H9 (cell line): ENCODE measurements around the gene ACADM. TPM values are rescaled to one million over a fixed set of nuclear protein-coding genes. Genes with fewer than 3 reads are reported as not detected.

Source experiments
- DNase-seq: peaks from one replicate; pipeline ENCODE4 v3.0.0-alpha.2; 2017
- H2AFZ ChIP-seq: one replicate; pipeline ENCODE4 v1.6.1; 2013; ENCODE audit warnings: mild to moderate bottlenecking, low read length, control low read depth, moderate library complexity
- H2AK5ac ChIP-seq: 2 replicates; pipeline ENCODE4 v1.6.1; 2013; ENCODE audit warnings: low read length, control low read depth, mixed read lengths; ENCODE audit not compliant: insufficient read length
- H2BK120ac ChIP-seq: one replicate; pipeline ENCODE4 v1.6.1; 2013; ENCODE audit warnings: low read depth, mild to moderate bottlenecking, low read length, control low read depth, inconsistent platforms; ENCODE audit not compliant: poor library complexity, severe bottlenecking
- H2BK12ac ChIP-seq: 2 replicates; pipeline ENCODE4 v1.6.1; 2013; ENCODE audit warnings: low read length, control low read depth, mixed read lengths, low read depth; ENCODE audit not compliant: insufficient read length
- H2BK15ac ChIP-seq: 2 replicates; pipeline ENCODE4 v1.6.1; 2013; ENCODE audit warnings: low read depth, low read length, control low read depth
- H2BK20ac ChIP-seq: one replicate; pipeline ENCODE4 v1.6.1; 2013; ENCODE audit warnings: low read depth, mild to moderate bottlenecking, low read length, control low read depth, inconsistent platforms; ENCODE audit not compliant: poor library complexity, severe bottlenecking
- H2BK5ac ChIP-seq: 2 replicates; pipeline ENCODE4 v1.6.1; 2013; ENCODE audit warnings: low read length, control low read depth, mixed read lengths; ENCODE audit not compliant: insufficient read length
- H3K14ac ChIP-seq: 2 replicates; pipeline ENCODE4 v1.6.1; 2013; ENCODE audit warnings: low read length, control low read depth; ENCODE audit not compliant: insufficient read depth
- H3K18ac ChIP-seq: 2 replicates; pipeline ENCODE4 v1.6.1; 2013; ENCODE audit warnings: low read depth, mild to moderate bottlenecking, mixed read lengths, low read length, control low read depth; ENCODE audit not compliant: insufficient read length
- H3K23ac ChIP-seq: 2 replicates; pipeline ENCODE4 v1.6.1; 2013; ENCODE audit warnings: low read length, control low read depth, mixed read lengths, low read depth; ENCODE audit not compliant: insufficient read length
- H3K23me2 ChIP-seq: 2 replicates; pipeline ENCODE4 v1.6.1; 2013; ENCODE audit warnings: low read depth, mild to moderate bottlenecking, mixed read lengths, low read length, control low read depth; ENCODE audit not compliant: insufficient read length, poor library complexity, severe bottlenecking
- H3K27ac ChIP-seq: 2 replicates; pipeline ENCODE4 v1.5.1; 2013; ENCODE audit warnings: low read length, control low read depth, mixed read lengths, low read depth; ENCODE audit not compliant: insufficient read length
- H3K27me3 ChIP-seq: 2 replicates; pipeline ENCODE4 v1.6.1; 2013; ENCODE audit warnings: low read length, control low read depth, inconsistent platforms; ENCODE audit not compliant: insufficient read depth
- H3K4ac ChIP-seq: 2 replicates; pipeline ENCODE4 v1.6.1; 2013; ENCODE audit warnings: low read depth, mild to moderate bottlenecking, control low read depth, inconsistent platforms, low read length, moderate library complexity
- H3K4me1 ChIP-seq: 2 replicates; pipeline ENCODE4 v1.6.1; 2013; ENCODE audit warnings: low read length, control low read depth, inconsistent platforms; ENCODE audit not compliant: insufficient read depth
- H3K4me2 ChIP-seq: 2 replicates; pipeline ENCODE4 v1.6.1; 2013; ENCODE audit warnings: low read length, control low read depth, mixed read lengths; ENCODE audit not compliant: insufficient read length, insufficient read depth
- H3K56ac ChIP-seq: 2 replicates; pipeline ENCODE4 v1.6.1; 2013; ENCODE audit warnings: low read depth, mild to moderate bottlenecking, mixed read lengths, low read length, control low read depth; ENCODE audit not compliant: insufficient read length
- H3K79me1 ChIP-seq: 2 replicates; pipeline ENCODE4 v1.6.1; 2013; ENCODE audit warnings: low read depth, mild to moderate bottlenecking, moderate library complexity, low read length, control low read depth, inconsistent platforms; ENCODE audit not compliant: insufficient read depth, poor library complexity, severe bottlenecking
- H3K79me2 ChIP-seq: 2 replicates; pipeline ENCODE4 v1.6.1; 2013; ENCODE audit warnings: low read length, control low read depth, inconsistent platforms; ENCODE audit not compliant: insufficient read depth
- H3K9ac ChIP-seq: 2 replicates; pipeline ENCODE4 v1.6.1; 2013; ENCODE audit warnings: low read length, control low read depth, mixed read lengths; ENCODE audit not compliant: insufficient read length; ENCODE audit errors: extremely low read depth
- H3K9me3 ChIP-seq: one replicate; pipeline ENCODE4 v1.6.1; 2013; ENCODE audit warnings: low read depth, low read length, inconsistent platforms; ENCODE audit not compliant: control insufficient read depth
- H3T11ph ChIP-seq: one replicate; pipeline ENCODE4 v1.6.1; 2013; ENCODE audit warnings: mild to moderate bottlenecking, low read length, control low read depth, inconsistent platforms
- H4K20me1 ChIP-seq: one replicate; pipeline ENCODE4 v1.6.1; 2013; ENCODE audit not compliant: control insufficient read depth, insufficient read length, insufficient read depth
- H4K5ac ChIP-seq: 2 replicates; pipeline ENCODE4 v1.6.1; 2013; ENCODE audit warnings: low read depth, mild to moderate bottlenecking, mixed read lengths, low read length, control low read depth; ENCODE audit not compliant: insufficient read length
- H4K8ac ChIP-seq: replicated peaks from 2 replicates; pipeline ENCODE4 v1.6.1; 2013; ENCODE audit warnings: low read length, control low read depth, mixed read lengths, low read depth; ENCODE audit not compliant: insufficient read length
- H4K91ac ChIP-seq: 2 replicates; pipeline ENCODE4 v1.6.1; 2013; ENCODE audit warnings: low read depth, mild to moderate bottlenecking, moderate library complexity, mixed read lengths, low read length, control low read depth; ENCODE audit not compliant: insufficient read length
- H3K27ac Mint-ChIP-seq, 3 experiments: 2 replicates in 2 of 3; 3 replicates in 1 of 3; pipeline ENCODE4 v1.8.0; 2020 to 2021; ENCODE audit warnings: mixed read lengths in 3 of 3, mild to moderate bottlenecking in 1 of 3, moderate library complexity in 1 of 3
- H3K27me3 Mint-ChIP-seq: 2 replicates; pipeline ENCODE4 v1.8.0; 2021; ENCODE audit warnings: low read depth, mild to moderate bottlenecking, moderate library complexity, mixed read lengths
- H3K36me3 Mint-ChIP-seq, 3 experiments: 2 replicates in 2 of 3; 3 replicates in 1 of 3; pipeline ENCODE4 v1.8.0; 2020 to 2021; ENCODE audit warnings: low read depth in 3 of 3, mixed read lengths in 3 of 3; ENCODE audit not compliant: insufficient read depth in 1 of 3
- H3K4me1 Mint-ChIP-seq, 2 experiments: 2 replicates each; pipeline ENCODE4 v1.8.0; 2020; ENCODE audit warnings: mixed read lengths in 2 of 2
- H3K4me3 Mint-ChIP-seq, 2 experiments: 2 replicates in 1 of 2; 3 replicates in 1 of 2; pipeline ENCODE4 v1.8.0; 2020 to 2021; ENCODE audit warnings: mild to moderate bottlenecking in 2 of 2, mixed read lengths in 2 of 2, moderate library complexity in 1 of 2
- H3K9me3 Mint-ChIP-seq, 2 experiments: 2 replicates in 1 of 2; 3 replicates in 1 of 2; pipeline ENCODE4 v1.8.0; 2020; ENCODE audit warnings: mild to moderate bottlenecking in 2 of 2, mixed read lengths in 2 of 2, moderate library complexity in 1 of 2
- CTCF ChIP-seq: fragments of 200-600 bp; sonication (generic); conservative IDR thresholded peaks from 3 replicates; pipeline ENCODE4 v1.8.0; 2021; ENCODE audit warnings: antibody characterized with exemption, mild to moderate bottlenecking
- WGBS: extraction: QIAGEN DNeasy Blood & Tissue Kit; methylation state at CpG from one replicate; pipeline ENCODE4 v1.1.7; 2013; ENCODE audit warnings: missing lambda C conversion rate, low lambda C conversion rate, mixed read lengths; ENCODE audit not compliant: insufficient read length; ENCODE audit errors: extremely low coverage; 5-methylcytosine and 5-hydroxymethylcytosine counted together
- total RNA-seq: library from RNA; stranded (reverse); gene quantifications from 2 replicates; pipeline ENCODE4 v1.2.1, GENCODE V29; 2021

The ACADM gene
- total RNA-seq, 1 experiment from 2014 or later, result 51.3 TPM

GRCh38 chr1:75786901-75787493 is 62.5 kb downstream of the ACADM start:
- no peaks in the 10 kb centered on the region for H3K79me1 ChIP-seq
- Mint-ChIP-seq H3K36me3 (peaks cover 50 to 60% (median 56%) of the 10 kb centered on the region in 3 experiments), H3K4me1 (peaks cover 33 to 40% of the 10 kb centered on the region in 2 experiments), H3K27ac (peak overlapping the region; percentile 79 to 99 (median 98); a peak in 6 of 7 replicates), H3K9me3 (no peaks in the 10 kb centered on the region), H3K27me3 (peaks cover 3% of the 10 kb centered on the region; the same call in 1 of the 2 replicates), H3K4me3 (peak overlapping the region; percentile 98 to 99)
- H2BK20ac ChIP-seq, result no peak overlapping the region
- H3K27ac ChIP-seq, result no peak overlapping the region
- H3K4ac ChIP-seq, result no peak overlapping the region
- peaks cover 10% of the 10 kb centered on the region for H3K23me2 ChIP-seq
- no peak overlapping the region for H3K23ac ChIP-seq
- H3T11ph ChIP-seq, result no peak overlapping the region
- no peak overlapping the region for H4K8ac ChIP-seq
- H2BK15ac ChIP-seq, result no peak overlapping the region
- H3K18ac ChIP-seq, result no peak overlapping the region
- H3K56ac ChIP-seq, result no peak overlapping the region
- H3K27me3 ChIP-seq, result no peaks in the 10 kb centered on the region
- no peak overlapping the region for H2BK120ac ChIP-seq
- no peaks in the 10 kb centered on the region for H3K9me3 ChIP-seq
- peaks cover 28% of the 10 kb centered on the region; the same call in 1 of the 2 replicates for H3K79me2 ChIP-seq
- no peaks in the 10 kb centered on the region for H4K20me1 ChIP-seq
- no peak overlapping the region for H4K91ac ChIP-seq
- no peak overlapping the region for H2AFZ ChIP-seq
- H3K14ac ChIP-seq, result no peak overlapping the region
- peak overlapping the region; percentile 63 for H3K4me2 ChIP-seq
- no CpG with 5 or more reads among the region's 10 CpGs for WGBS
- no peak for DNase-seq
- no peak for TF ChIP-seq CTCF
- H2BK12ac ChIP-seq, result no peak overlapping the region
- H3K9ac ChIP-seq, result peak overlapping the region; percentile 97
- H3K4me1 ChIP-seq, result no peaks in the 10 kb centered on the region; the same call in 1 of the 2 replicates
- no peak overlapping the region for H2BK5ac ChIP-seq
- no peak overlapping the region for H4K5ac ChIP-seq
- no peak overlapping the region for H2AK5ac ChIP-seq
